Neural cell (in vitro differentiated cells): Measurements from ENCODE around the gene MRPL10.

Experiments
- CTCF ChIP-seq: fragments of 450-650 bp; IDR thresholded peaks from 2 replicates; pipeline ENCODE4 v1.5.1; 2014; ENCODE audit warnings: antibody characterized with exemption, mild to moderate bottlenecking, moderate library complexity; ENCODE audit not compliant: poor library complexity, severe bottlenecking
- MXI1 ChIP-seq: fragments of 450-650 bp; conservative IDR thresholded peaks from 2 replicates; pipeline ENCODE4 v1.6.1; 2014; ENCODE audit warnings: antibody characterized with exemption, mild to moderate bottlenecking; ENCODE audit not compliant: poor library complexity, severe bottlenecking
- POLR2AphosphoS5 ChIP-seq: IDR thresholded peaks from 2 replicates; pipeline ENCODE4 v1.6.1; 2012
- REST ChIP-seq: IDR thresholded peaks from 2 replicates; pipeline ENCODE4 v1.6.1; 2012; ENCODE audit warnings: borderline replicate concordance

GRCh38 chr17:47860386-47860785, 29.0 kb upstream of the MRPL10 start:
- TF ChIP-seq CTCF (no peak), REST (no peak), MXI1 (no peak), POLR2AphosphoS5 (no peak)
